Smooth muscle cell of the brain vasculature (primary cell): ENCODE measurements around the gene CREM.
"Not testable (repeated sequence)": the region's sequence is repeated elsewhere in the genome, so short reads cannot be mapped to it uniquely, and the experiment has no call there.

Experiments
- DNase-seq: peaks from one replicate; pipeline ENCODE4 v3.0.0-alpha.2; 2012; ENCODE audit warnings: low read depth, low spot score

The CREM gene

DNA sequence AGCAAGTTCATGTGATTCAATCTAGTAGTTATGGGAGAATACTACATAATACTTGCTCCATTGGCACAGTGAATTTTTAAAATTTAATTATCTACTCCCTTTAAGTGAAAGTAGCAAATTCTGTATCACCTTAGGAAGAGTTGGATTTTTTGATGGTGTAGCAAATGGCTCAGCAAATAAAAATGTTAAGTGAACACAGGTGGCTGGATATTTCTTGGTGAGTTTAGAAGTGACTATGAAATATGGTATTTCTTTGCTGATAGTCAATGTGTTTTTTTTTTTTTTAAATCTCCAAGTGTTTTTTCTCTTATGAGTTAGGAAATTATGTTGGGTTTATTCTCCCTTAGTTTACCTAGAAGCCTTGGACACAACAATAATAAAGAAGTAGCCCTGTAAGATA is 67.8 kb downstream of the CREM start:
- no peak for DNase-seq

DNA sequence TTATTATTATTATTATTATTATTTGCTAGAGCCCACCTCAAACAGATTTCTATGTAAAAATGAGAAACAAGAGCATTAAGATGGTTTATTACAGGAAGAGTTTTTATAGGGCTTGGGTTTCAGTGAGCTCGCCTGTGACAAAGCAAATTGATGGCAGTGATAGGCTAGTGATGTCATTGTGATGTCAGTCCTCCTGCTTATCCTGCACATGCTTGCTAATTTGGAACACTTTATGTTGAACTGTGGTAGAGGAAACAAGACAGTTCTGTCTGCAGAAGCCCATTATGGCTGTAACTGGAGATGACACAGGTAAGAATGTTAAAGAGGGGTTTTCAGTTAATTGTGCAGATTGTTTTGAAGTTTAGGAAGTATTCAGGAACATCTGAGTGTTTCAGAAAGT is 68.3 kb downstream of the CREM start:
- DNase-seq: no peak

DNA sequence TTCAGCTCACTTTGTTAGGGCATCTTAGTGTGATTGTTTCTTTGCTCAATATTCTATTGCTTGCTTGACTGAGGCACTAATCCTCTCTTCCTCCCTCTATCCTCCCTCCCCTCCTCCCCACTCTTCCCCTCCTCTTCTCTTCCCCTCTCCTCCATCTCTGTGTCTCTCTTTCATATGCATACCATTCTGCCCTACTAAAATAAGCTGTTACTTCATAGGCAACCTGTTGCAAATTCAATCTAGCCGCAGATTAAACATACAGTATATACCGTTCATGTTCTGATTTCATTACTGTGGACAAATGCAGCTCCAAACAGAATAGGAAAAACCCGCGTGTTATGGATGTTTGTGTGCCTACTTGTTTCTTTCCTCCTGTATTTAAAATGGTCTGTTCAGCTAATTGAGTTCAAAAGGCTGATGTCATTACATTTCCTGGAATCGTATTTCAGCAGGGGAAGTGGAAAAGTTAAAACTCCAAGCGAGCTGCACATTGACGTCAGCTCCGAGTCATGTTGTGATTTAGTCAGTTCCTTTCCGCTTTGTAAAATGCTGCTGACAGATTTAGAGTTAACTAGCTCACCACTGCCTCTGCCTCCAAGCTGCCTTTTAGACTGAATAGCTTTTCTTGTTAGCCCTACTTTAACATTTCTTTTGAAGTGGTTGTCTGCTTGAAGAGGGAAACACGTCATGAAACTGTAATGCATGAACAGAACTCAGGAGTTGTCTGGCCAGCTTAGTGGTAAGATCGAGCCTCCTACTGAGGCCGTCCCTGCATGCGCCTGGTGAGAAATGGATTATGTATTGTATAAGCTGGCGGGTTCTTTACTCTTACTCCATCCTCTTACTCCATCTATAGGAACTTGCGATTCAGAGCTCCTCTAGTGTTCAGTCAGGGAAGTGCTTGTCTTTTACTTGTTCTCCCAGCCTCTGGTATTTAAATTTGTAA is 69.0 kb downstream of the CREM start:
- peak; percentile 93 for DNase-seq

DNA sequence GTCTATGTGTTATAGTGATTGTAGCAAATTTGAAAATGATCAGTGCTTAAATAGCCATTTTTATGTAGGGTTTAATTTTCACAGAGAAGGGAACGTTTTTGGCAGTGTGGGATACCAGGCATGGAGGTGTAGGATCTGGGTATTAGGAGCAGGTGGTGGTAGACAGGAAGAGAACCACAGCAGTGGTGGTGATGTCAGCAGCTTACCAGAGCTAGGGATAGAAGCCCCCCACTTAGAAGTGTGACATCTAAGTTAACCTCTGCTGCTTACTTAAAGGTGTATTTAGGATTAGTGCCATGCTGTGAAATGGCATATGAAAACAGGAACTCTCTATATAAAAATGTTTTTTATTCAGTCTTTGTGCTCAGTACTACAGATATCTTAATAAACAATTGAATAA is 73.8 kb downstream of the CREM start:
- DNase-seq: no peak

DNA sequence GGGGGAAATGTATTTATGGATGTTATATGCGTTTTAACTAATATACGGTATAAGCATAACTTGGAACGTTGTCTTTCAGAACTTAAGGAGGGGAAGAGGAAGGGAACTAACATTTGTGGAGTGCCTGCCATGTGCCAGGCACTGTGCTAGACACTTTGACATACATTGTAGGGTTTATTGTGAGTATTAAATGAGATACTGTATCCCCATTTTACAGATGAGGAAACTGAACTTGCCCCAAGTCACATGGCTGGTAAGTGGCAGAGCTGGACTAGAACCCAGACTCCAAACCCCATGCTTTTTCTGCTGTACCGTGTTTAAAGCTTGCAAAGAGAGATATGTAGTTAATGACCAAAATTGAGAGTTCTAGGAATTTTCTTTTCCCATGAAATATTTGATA is 74.6 kb downstream of the CREM start:
- no peak for DNase-seq

DNA sequence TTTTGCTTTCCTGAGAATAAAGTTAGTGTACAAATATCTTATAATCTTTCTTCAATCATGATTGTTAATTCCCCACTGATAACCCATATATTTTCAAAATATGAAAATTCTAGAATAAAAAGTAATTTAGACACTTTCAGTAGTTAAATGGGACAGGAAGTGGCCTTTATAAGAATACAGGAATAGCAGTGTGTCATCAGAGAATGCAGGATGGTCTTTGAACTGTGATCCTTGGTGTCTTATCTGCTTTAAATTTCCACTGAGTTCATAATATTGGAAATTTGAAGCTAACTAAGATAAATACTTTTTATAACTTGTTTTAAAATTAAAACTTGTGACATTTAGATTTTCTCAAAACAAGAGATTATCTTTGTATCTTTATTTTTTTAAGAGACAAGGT is 75.4 kb downstream of the CREM start:
- DNase-seq: no peak

DNA sequence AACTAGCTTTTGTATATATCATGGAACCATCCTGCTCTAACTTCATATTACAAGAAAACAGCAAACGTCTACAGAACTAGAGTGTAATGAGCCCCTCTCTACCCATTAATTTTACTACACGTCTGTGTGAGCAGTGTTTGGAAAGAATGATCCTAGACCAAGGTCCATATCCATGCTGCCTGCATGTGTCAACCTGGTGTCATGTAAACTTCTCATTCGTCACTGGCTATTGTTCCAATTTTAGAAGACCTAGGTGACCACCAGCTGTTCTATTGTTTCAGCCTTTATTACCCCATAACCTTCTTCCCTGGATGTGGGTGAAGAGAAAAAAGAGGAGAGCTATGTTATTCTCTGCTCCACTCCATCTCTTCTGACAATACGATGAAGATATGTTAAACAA is 77.1 kb downstream of the CREM start:
- no peak for DNase-seq

DNA sequence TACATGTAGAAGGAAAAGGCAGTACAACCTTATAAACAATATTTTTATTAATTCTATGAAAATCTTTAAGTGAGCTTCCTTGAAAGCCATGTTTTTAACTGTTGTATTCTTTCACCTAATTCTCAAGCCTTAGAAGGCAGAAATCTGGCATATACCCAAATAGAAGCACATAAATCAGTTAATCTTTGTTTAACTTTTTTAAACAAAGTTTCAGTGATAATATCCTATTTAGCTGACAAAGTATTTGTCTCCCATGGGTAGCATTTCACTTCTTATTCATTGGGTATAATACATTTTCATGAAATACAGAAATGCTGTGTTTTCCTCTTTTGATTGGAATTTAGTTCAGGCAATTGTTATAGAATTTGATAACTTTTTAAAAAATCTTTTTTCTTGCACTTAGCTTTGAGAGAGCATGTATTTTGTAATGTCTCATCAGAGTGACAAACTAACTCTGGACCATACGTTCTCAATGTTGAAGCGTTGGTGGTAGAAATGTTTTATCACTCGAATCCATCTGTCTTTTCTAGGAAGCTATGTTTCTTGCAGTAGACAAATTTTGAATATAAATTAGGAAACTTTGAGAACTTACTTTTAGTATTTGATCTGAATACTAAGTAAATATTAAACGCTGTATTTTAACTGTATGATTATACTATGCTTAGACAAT is 78.1 kb downstream of the CREM start:
- DNase-seq: no peak

DNA sequence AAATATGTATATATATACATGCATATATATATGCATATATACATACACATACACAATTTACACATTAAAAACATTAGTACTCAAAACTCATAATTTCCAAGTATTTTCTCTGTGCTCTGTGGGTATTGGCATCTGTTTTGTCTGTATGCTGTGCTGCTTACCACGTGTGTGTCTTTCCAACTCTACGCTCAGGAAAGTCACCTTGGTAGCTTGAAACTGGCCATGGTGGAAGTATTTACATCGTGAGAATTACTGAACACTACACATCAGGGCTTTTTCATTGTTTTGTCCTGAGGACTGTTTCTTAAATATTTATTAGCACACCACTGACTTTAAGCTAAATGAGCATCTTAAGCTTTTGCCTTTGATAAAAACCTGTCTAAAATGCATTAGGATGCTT is 79.6 kb downstream of the CREM start:
- no peak for DNase-seq

DNA sequence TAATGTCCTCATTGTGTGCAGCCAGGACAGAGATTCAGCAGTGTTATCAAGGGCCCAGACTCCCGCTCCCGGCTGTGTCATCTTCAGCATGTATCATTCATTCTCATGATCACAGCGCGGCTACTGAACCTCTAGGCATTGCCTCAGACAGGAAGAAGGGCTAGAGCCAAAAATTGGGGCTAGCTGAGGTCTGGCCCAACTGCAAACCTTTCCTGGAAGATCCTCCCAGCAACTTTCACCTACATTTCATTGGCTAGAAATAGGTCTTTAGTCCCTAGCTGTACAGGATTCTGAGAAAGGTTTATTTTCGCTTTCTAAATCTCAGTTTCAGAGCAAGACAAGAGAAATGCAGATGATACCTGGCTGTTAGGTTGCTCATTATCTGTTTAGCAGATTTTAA is 81.9 kb downstream of the CREM start:
- DNase-seq: no peak

DNA sequence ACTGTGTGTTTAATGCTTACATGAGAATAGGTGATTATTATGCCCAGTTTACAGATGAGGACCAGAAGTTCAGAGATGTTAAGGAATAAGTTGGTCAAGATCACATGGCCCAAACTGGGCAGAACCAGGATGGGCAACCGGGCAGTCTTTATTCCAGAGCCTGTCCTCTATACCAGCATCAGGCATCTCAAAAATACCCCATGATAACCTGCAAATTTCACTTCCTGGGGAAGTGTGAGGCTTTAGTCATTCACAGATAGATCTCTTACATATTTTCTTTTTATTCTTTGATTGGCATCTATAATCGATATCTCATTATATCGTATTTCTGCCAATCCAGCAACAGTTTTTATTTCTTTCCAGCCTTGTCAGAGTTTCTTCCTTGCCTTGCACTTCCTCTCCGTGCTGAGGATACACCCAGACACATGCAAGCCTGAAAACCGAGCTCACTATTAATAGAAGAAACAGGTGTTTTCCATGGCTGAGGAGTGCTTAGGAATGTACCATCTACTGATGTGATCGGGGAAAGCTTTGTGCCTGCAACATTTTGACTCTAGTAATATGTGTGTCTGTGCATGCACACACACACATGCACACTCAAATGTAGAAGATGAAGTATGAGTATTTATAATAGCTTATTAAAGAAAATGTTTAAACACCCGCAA is 82.4 kb downstream of the CREM start:
- no peak for DNase-seq

DNA sequence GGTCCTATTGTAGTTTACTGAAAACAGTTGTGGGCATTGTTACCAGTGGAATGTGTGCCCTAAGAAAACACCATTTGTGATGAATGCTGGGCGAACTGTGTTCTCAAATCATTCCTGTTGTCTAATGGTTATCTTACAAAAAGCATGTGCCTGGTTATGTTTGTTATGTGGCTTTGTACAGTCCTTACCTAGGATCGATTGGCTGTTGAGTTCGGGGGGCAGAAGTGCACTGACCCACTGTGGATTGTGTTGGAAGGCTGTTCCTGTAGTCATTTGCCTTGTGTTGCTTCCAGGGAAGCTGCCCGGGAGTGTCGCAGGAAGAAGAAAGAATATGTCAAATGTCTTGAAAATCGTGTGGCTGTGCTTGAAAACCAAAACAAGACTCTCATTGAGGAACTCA is 84.3 kb downstream of the CREM start:
- no peak for DNase-seq

DNA sequence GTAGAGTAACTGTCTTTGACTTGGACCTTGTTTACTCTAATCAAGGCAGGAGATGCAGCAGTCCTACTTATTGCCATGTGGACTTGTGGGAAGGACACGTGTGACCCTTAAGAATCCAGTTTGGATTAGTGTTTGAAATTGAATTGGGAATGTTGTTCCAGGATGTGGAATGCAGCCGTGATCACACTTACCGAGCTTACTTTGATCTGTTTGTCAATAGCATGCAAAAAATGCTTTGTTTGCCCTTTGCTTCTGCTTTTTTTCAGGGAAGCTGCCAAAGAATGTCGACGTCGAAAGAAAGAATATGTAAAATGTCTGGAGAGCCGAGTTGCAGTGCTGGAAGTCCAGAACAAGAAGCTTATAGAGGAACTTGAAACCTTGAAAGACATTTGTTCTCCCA is 84.7 kb downstream of the CREM start:
- no peak for DNase-seq

DNA sequence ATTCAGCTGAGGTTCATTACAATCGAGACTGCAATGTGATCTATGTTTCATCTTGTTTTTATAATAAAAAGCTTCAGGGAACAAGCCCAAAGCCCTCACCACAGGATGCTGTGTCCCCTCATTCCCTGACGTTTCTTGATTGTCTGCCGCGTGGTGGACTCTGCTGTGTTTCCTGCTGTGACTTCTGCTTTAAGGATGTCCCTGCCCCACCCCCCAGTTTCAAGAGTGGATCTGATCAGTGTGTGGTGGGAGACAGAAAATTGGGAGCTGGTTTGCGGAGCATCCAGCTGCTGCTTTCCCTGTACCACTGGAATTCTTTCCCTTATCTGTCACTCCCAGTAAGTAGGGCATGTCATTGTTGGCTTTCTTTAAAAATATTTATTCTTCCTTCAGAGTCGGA is 86.2 kb downstream of the CREM start:
- peak; percentile 70 for DNase-seq

DNA sequence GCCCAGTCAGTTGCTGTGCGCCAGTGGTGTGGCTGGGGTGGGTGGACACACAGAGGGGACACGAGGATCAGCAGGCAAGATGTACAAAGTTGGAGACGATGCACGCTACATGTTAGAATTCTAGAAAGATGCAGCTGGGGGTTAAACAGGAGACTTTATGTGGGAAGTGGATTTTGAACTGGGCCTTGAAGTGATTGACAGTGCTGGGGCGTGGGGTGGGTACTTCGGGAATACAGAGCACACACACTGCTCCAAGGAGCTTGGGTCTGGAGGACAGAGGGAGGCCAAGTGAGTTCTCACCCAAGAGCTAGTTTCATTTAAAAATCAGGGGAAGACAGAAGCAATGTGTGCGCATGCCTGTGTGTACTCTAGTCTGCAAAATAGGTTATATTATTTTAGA is 87.1 kb downstream of the CREM start:
- no peak for DNase-seq

DNA sequence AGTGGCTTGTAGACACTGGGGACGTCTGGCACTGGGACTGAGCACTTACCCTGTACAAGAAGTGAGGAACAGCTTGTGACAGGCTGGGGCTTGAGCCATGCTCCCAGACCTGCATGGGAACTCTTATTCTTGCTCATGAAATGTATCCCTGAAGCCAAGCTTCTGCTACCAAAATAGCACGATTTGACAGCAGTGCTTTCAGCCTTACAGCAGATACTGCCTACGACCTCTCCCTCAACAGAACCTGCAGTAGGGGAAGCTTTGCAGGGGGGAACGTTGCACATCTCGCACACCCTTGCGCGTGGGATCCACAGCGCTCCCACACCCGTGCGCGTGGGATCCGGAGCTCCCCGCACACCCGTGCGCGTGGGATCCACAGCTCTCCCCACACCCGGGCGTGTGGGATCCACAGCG is 88.0 kb downstream of the CREM start:
- no peak for DNase-seq

DNA sequence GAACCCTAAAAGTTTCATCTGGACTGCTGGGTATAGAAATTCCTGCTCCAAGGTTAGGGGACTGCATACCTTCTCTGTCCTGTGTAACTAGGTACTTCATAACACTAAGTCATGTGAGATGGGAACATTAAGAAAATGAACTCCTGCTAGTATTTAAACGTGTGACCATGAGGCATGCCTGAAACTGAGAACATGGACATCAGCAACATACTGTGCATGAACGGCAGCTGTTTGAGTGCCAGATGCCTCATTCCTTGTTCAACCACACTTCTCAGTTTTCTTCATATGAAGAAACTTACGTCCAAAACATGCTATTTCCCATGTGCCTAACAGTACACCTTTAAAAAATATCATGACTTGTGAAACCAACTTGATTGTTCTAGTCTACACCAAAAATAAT is 88.5 kb downstream of the CREM start:
- DNase-seq: no peak

DNA sequence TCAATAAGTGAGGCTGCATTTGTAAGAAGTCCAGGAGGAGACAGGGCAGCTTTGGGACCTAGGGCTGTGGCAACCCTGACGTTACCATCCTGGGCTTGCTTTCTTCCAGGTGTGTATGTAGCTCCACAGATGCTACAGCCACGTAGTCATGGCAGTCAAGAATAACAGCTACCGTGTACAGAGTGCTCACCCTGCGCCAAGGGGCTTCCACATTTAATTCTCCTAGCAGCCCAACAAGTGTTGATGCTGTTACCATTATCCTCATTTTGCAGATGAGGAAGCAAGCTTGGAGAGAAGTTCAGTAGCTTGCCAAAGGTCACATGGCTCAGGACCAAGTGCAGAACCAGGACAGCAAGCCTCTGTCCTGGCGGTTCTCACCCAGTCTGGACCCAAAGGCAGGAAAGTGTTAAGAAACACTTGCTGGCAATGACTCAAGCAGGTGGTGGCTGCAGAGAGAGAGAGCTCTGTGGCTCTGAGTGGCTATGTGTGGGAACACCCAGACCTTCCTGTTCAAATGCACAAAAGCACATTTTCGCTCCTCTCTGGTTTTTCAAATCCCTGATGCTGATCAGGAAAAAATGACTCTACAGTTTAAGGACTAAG is 89.8 kb downstream of the CREM start:
- no peak for DNase-seq

DNA sequence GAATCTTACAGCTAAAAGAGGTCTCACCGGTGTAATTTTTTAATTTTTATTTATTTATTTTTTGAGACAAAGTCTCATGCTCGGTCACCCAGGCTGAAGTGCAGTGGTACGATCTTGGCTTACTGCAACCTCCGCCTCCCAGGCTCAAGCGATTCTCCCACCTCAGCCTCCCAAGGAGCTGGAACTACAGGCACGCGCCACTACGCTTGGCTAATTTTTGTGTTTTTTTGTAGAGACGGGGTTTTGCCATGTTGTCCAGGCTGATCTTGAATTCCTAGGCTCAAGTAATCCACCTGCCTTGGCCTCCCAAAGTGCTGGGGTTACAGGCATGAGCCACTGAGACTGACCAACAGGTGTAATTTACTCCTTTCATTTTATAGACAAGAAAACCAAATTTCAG is 90.3 kb downstream of the CREM start:
- DNase-seq: not testable (repeated sequence)

DNA sequence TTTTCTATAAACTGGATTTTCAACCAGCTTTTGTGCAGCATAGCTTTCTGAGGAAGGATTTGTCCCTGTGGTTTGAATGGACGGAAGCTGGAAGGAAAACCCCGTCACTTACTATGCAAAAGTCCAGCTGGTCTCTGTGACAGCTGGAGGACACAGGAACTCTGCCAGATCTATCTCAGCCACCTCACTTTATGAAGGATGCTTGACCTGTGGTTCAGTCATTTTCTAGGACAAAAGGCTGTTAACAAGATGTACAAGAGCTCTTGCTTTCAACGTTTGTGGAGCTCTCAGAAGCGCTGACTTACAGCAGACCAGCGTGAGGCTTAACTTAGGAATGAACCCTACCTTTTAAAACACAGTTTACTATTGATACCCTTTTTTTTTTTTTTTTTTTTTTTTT is 90.8 kb downstream of the CREM start:
- no peak for DNase-seq

DNA sequence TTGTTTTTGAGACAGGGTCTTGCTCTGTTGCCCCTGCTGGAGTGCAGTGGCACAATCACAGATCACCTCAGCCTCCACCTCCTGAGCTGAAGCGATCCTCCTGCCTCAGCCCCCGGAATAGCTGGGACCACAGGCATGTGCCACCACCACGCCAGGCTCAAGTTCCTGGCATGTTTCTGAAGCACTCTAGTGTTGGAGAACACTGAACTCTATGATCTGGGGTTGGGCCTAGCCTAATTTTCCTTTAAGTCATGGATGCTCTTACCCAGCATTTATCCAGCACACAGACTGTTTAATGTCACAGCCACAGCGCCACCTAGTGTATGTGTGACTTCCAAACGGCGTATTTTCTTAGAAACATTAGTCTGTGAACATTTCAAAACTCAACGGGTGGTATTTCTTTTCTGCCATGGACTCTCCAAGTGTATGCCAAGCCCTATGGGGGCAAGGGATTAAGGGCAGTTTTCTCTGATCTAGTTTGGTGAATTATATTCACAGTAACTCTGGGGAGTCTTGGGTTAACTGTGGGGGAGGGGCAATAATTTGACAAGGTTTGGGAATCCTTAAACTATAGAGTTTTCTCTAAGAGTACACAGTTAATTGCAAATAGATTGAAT is 91.8 kb downstream of the CREM start:
- peak; percentile 94 for DNase-seq

DNA sequence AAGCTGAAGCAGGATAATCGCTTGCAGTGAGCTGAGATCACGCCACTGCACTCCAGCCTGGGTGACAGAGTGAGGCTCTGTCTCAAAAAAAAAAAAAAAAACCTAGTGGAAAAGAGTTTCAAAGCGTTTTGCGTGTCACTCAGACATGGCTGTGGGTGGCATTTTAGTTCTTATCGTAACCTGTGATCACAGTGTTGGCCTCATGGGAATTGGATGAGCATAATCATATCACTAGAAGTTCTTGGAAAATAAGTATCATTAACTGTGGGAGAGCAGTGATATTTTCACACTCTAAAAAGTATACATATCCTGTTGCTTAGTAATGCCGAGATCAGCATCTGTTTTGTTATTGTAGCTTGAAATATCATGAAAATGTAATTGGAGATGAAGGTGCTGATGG is 92.6 kb downstream of the CREM start:
- no peak for DNase-seq
